ENCODE results near the gene SLC27A2. TPM values are rescaled to one million over a fixed set of nuclear protein-coding genes. Genes with fewer than 3 reads are reported as not detected.
A peak's percentile ranks its signal among the peaks of the same experiment; 100 is the strongest.

The SLC27A2 gene
- polyA plus RNA-seq, 4 donors = 4.3 to 81.2 (median 11.3) TPM

DNA sequence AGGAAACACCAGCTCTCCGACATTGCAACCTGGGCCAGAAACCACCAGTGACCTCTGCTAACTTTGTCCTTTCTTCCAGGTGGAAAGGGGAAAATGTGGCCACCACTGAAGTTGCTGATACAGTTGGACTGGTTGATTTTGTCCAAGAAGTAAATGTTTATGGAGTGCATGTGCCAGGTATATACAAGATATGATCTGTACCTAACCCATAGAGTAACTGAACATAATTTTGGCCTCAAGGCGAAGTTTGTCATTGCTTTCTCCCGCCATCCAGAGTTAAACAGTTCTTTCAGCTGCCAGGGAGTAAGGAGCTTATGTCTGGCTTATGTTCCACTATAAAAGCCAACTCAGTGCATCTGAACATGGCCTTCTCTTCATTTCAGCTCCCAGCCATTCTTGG, 46.9 kb downstream of the SLC27A2 start:
- FAIRE-seq (no peak), DNase-seq (no peak)
- no peaks in the 10 kb centered on the region for H3K27me3 ChIP-seq (ENCODE audit: control insufficient read depth in 3 of 3, insufficient read depth in 3 of 3, low read length in 3 of 3)
- 94 to 96% (median 96%) methylated on average over 3 of the region's 3 CpGs for WGBS, 3 donors
- H3K9me3 ChIP-seq (ENCODE audit: control insufficient read depth in 2 of 2, insufficient read depth in 1 of 2, low read depth in 1 of 2, low read length in 1 of 2) = no peaks in the 10 kb centered on the region
- H3K4me3 ChIP-seq (ENCODE audit: low read depth in 1 of 3, low read length in 3 of 3) = no peak overlapping the region
- H3K36me3 ChIP-seq (ENCODE audit: control insufficient read depth in 3 of 3, insufficient read depth in 2 of 3, low read depth in 1 of 3, low read length in 3 of 3) = peaks cover 0 to 19% (median 0%) of the 10 kb centered on the region in 3 donors
- no peak overlapping the region for H3K27ac ChIP-seq (ENCODE audit: low read depth in 1 of 3, low read length in 2 of 3)
- no peaks in the 10 kb centered on the region for H3K4me1 ChIP-seq (ENCODE audit: control insufficient read depth in 3 of 3, insufficient read depth in 2 of 3, low read depth in 1 of 3, low read length in 2 of 3)

DNA sequence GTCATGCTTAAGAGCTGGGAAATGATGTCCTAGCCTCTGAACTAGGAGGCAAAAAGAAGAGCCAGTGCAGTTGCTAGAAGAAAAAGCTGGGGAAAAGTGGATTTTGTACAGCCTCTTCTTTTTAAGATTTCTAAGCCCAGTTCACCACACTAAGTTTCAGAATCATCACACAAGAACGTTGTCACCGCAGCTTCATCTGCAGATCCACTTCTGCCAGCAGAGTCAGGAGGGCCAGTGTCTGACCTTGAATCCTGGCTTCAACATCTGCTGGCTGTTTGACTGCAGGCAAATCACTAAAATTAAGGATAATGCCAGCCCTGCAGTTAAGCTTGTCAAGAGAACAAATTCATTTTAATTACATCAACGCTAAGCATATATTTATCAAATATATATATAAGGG, 47.3 kb downstream of the SLC27A2 start:
- Histone ChIP-seq H3K27me3 (ENCODE audit: control insufficient read depth in 3 of 3, insufficient read depth in 3 of 3, low read length in 3 of 3) (no peaks in the 10 kb centered on the region), H3K27ac (ENCODE audit: low read depth in 1 of 3, low read length in 2 of 3) (no peak overlapping the region), H3K4me1 (ENCODE audit: control insufficient read depth in 3 of 3, insufficient read depth in 2 of 3, low read depth in 1 of 3, low read length in 2 of 3) (no peaks in the 10 kb centered on the region), H3K36me3 (ENCODE audit: control insufficient read depth in 3 of 3, insufficient read depth in 2 of 3, low read depth in 1 of 3, low read length in 3 of 3) (peaks cover 0 to 21% (median 0%) of the 10 kb centered on the region in 3 donors), H3K4me3 (ENCODE audit: low read depth in 1 of 3, low read length in 3 of 3) (no peak overlapping the region), H3K9me3 (ENCODE audit: control insufficient read depth in 2 of 2, insufficient read depth in 1 of 2, low read depth in 1 of 2, low read length in 1 of 2) (no peaks in the 10 kb centered on the region)
- DNase-seq = no peak
- 86 to 92% (median 88%) methylated on average over 3 of the region's 3 CpGs for WGBS, 3 donors
- FAIRE-seq = no peak

DNA sequence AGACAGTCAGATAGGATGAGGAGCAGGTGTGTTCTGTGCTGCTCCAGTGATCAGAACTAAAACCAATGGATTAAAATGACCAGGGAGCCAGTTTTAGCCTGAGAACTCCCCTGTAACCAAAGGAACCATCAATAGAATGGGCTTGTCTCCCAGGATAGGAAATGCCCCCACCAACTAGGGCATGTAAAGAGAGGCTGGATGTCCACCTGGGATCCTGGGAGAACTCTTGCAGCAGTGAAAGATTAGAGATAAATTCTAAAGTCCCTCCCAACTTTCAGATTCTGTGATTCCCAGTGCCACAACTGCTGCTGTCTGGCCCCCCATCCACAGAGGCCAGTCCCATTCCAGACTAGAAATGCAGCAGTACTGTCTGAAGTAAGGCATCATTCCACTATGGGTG, 49.8 kb downstream of the SLC27A2 start:
- no peak overlapping the region for H3K4me3 ChIP-seq (ENCODE audit: low read depth in 1 of 3, low read length in 3 of 3)
- H3K36me3 ChIP-seq (ENCODE audit: control insufficient read depth in 3 of 3, insufficient read depth in 2 of 3, low read depth in 1 of 3, low read length in 3 of 3) = peaks cover 0 to 25% (median 0%) of the 10 kb centered on the region in 3 donors
- FAIRE-seq = no peak
- H3K4me1 ChIP-seq (ENCODE audit: control insufficient read depth in 3 of 3, insufficient read depth in 2 of 3, low read depth in 1 of 3, low read length in 2 of 3) = no peaks in the 10 kb centered on the region
- H3K9me3 ChIP-seq (ENCODE audit: control insufficient read depth in 2 of 2, insufficient read depth in 1 of 2, low read depth in 1 of 2, low read length in 1 of 2) = no peaks in the 10 kb centered on the region
- DNase-seq = no peak
- H3K27ac ChIP-seq (ENCODE audit: low read depth in 1 of 3, low read length in 2 of 3) = no peak overlapping the region
- no peaks in the 10 kb centered on the region for H3K27me3 ChIP-seq (ENCODE audit: control insufficient read depth in 3 of 3, insufficient read depth in 3 of 3, low read length in 3 of 3)

DNA sequence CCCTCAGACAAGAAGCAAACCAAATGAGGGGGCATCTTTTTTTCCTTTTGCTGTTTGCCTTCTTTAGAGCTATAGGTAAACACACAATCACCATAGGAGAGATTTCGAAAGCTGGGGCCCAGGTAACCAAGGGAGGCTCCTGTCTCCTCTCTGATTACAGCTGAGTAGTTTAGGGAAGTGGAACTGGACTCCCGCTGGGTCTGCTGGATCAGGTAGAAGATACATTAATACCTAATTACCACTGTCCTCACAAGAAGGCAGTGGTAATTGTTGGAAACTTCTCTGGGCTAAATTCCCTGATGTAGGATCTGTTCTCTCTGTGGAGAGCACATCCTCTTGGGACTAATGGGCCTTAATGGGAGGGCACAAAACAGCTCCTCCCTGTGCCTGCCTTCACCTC, 50.8 kb downstream of the SLC27A2 start:
- no peaks in the 10 kb centered on the region for H3K27me3 ChIP-seq (ENCODE audit: control insufficient read depth in 3 of 3, insufficient read depth in 3 of 3, low read length in 3 of 3)
- FAIRE-seq (no peak), DNase-seq (no peak)
- no peaks in the 10 kb centered on the region for H3K4me1 ChIP-seq (ENCODE audit: control insufficient read depth in 3 of 3, insufficient read depth in 2 of 3, low read depth in 1 of 3, low read length in 2 of 3)
- WGBS, 3 donors = 85 to 96% (median 85%) methylated on average over 2 of the region's 2 CpGs
- no peaks in the 10 kb centered on the region for H3K9me3 ChIP-seq (ENCODE audit: control insufficient read depth in 2 of 2, insufficient read depth in 1 of 2, low read depth in 1 of 2, low read length in 1 of 2)
- no peak overlapping the region for H3K4me3 ChIP-seq (ENCODE audit: low read depth in 1 of 3, low read length in 3 of 3)
- H3K27ac ChIP-seq (ENCODE audit: low read depth in 1 of 3, low read length in 2 of 3) = no peak overlapping the region
- H3K36me3 ChIP-seq (ENCODE audit: control insufficient read depth in 3 of 3, insufficient read depth in 2 of 3, low read depth in 1 of 3, low read length in 3 of 3) = peaks cover 0 to 20% (median 0%) of the 10 kb centered on the region in 3 donors

DNA sequence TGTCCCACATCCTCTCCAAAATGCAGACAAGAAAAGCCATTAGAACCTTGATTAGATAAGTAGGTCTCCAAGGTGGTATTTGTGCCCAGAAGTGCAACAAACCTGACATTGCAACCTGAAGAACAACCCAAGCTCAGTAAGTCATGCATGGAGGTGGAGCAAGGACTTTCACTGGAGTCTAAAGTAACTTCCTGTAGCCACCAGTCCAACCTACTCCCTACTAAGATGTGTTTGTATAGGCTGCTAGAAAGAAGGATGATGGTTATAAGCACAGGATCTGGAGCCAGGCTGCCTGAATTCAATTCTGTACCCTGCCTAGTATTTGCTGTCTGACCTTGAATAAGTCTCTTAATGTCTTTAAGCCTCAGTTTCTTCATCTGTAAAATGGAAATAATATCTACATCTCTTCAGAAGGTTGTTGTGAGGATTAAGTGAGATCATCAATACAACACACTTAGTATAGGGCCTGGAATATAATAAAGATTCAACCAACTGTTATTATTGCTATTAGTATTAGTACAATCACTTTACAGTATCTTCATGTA, 51.3 kb downstream of the SLC27A2 start:
- Histone ChIP-seq H3K4me1 (ENCODE audit: control insufficient read depth in 3 of 3, insufficient read depth in 2 of 3, low read depth in 1 of 3, low read length in 2 of 3) (no peaks in the 10 kb centered on the region), H3K4me3 (ENCODE audit: low read depth in 1 of 3, low read length in 3 of 3) (no peak overlapping the region), H3K9me3 (ENCODE audit: control insufficient read depth in 2 of 2, insufficient read depth in 1 of 2, low read depth in 1 of 2, low read length in 1 of 2) (no peaks in the 10 kb centered on the region), H3K27ac (ENCODE audit: low read depth in 1 of 3, low read length in 2 of 3) (no peak overlapping the region), H3K27me3 (ENCODE audit: control insufficient read depth in 3 of 3, insufficient read depth in 3 of 3, low read length in 3 of 3) (no peaks in the 10 kb centered on the region), H3K36me3 (ENCODE audit: control insufficient read depth in 3 of 3, insufficient read depth in 2 of 3, low read depth in 1 of 3, low read length in 3 of 3) (peaks cover 0 to 17% (median 0%) of the 10 kb centered on the region in 3 donors)
- DNase-seq = peak; percentile 35 to 38
- FAIRE-seq = no peak

DNA sequence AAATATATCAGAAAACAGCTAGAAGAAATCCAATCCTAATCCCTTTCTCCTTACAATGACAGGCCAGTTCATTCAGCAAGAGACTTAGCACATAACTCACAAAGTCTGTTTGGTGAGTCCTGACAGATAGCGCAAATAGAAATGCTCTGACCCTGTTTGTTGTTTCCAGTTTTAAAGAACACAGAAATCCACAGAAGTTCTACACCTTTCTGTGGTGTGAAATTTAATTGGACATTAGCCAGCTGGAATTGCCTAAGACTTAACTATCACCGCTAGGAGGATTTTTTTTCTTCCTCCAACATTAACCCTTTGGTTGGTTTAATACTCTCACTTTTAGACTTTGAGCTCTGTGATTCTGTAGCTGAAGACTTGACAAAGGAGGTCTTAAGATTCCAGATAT, 52.8 kb downstream of the SLC27A2 start:
- DNase-seq (peak; percentile 22 to 29), FAIRE-seq (no peak)
- Histone ChIP-seq H3K27ac (ENCODE audit: low read depth in 1 of 3, low read length in 2 of 3) (no peak overlapping the region), H3K4me3 (ENCODE audit: low read depth in 1 of 3, low read length in 3 of 3) (no peak overlapping the region), H3K4me1 (ENCODE audit: control insufficient read depth in 3 of 3, insufficient read depth in 2 of 3, low read depth in 1 of 3, low read length in 2 of 3) (no peaks in the 10 kb centered on the region), H3K36me3 (ENCODE audit: control insufficient read depth in 3 of 3, insufficient read depth in 2 of 3, low read depth in 1 of 3, low read length in 3 of 3) (peaks cover 0 to 9% (median 0%) of the 10 kb centered on the region in 3 donors), H3K9me3 (ENCODE audit: control insufficient read depth in 2 of 2, insufficient read depth in 1 of 2, low read depth in 1 of 2, low read length in 1 of 2) (no peaks in the 10 kb centered on the region), H3K27me3 (ENCODE audit: control insufficient read depth in 3 of 3, insufficient read depth in 3 of 3, low read length in 3 of 3) (no peaks in the 10 kb centered on the region)
- WGBS, 3 donors = 53 to 61% (median 58%) methylated on average over 2 of the region's 2 CpGs

DNA sequence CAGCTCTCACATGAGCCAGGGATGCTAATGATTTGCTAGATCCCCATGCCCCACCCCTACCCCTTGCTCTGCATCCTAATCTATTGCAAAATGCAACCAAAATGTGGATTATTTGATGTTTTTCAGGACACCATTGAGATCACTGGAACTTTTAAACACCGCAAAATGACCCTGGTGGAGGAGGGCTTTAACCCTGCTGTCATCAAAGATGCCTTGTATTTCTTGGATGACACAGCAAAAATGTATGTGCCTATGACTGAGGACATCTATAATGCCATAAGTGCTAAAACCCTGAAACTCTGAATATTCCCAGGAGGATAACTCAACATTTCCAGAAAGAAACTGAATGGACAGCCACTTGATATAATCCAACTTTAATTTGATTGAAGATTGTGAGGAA, 53.8 kb downstream of the SLC27A2 start:
- H3K36me3 ChIP-seq (ENCODE audit: control insufficient read depth in 3 of 3, insufficient read depth in 2 of 3, low read depth in 1 of 3, low read length in 3 of 3) = peaks cover 0 to 8% (median 0%) of the 10 kb centered on the region in 3 donors
- H3K4me1 ChIP-seq (ENCODE audit: control insufficient read depth in 3 of 3, insufficient read depth in 2 of 3, low read depth in 1 of 3, low read length in 2 of 3) = no peaks in the 10 kb centered on the region
- DNase-seq (no peak), FAIRE-seq (no peak)
- H3K9me3 ChIP-seq (ENCODE audit: control insufficient read depth in 2 of 2, insufficient read depth in 1 of 2, low read depth in 1 of 2, low read length in 1 of 2) = no peaks in the 10 kb centered on the region
- no peak overlapping the region for H3K4me3 ChIP-seq (ENCODE audit: low read depth in 1 of 3, low read length in 3 of 3)
- WGBS, 3 donors = 91 to 100% (median 97%) methylated on average over 1 of the region's 1 CpG
- H3K27ac ChIP-seq (ENCODE audit: low read depth in 1 of 3, low read length in 2 of 3) = no peak overlapping the region
- no peaks in the 10 kb centered on the region for H3K27me3 ChIP-seq (ENCODE audit: control insufficient read depth in 3 of 3, insufficient read depth in 3 of 3, low read length in 3 of 3)

DNA sequence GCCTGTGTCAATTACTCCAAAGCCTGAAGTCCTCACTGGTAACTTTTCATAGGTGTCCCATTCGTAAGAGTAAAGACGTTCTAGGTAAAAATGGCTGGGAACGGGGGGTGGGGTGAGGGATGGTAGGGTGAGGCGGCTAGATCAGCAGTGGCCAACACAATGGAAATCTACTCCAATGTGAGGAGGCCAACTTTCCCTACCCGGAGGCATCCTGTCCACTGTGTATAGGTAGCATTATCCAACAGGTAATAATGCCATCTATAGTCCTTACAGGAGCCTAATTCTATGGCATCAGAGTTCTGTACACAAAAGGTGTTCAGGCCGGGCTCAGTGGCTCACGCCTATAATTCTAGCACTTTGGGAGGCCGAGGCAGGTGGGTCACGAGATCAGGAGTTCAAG, 54.4 kb downstream of the SLC27A2 start:
- 94 to 97% (median 95%) methylated on average over 9 of the region's 9 CpGs for WGBS, 3 donors
- DNase-seq = no peak
- no peaks in the 10 kb centered on the region for H3K27me3 ChIP-seq (ENCODE audit: control insufficient read depth in 3 of 3, insufficient read depth in 3 of 3, low read length in 3 of 3)
- H3K36me3 ChIP-seq (ENCODE audit: control insufficient read depth in 3 of 3, insufficient read depth in 2 of 3, low read depth in 1 of 3, low read length in 3 of 3) = peaks cover 0 to 8% (median 0%) of the 10 kb centered on the region in 3 donors
- no peak overlapping the region for H3K4me3 ChIP-seq (ENCODE audit: low read depth in 1 of 3, low read length in 3 of 3)
- FAIRE-seq = no peak
- no peak overlapping the region for H3K27ac ChIP-seq (ENCODE audit: low read depth in 1 of 3, low read length in 2 of 3)
- H3K9me3 ChIP-seq (ENCODE audit: control insufficient read depth in 2 of 2, insufficient read depth in 1 of 2, low read depth in 1 of 2, low read length in 1 of 2) = no peaks in the 10 kb centered on the region
- no peaks in the 10 kb centered on the region for H3K4me1 ChIP-seq (ENCODE audit: control insufficient read depth in 3 of 3, insufficient read depth in 2 of 3, low read depth in 1 of 3, low read length in 2 of 3)

DNA sequence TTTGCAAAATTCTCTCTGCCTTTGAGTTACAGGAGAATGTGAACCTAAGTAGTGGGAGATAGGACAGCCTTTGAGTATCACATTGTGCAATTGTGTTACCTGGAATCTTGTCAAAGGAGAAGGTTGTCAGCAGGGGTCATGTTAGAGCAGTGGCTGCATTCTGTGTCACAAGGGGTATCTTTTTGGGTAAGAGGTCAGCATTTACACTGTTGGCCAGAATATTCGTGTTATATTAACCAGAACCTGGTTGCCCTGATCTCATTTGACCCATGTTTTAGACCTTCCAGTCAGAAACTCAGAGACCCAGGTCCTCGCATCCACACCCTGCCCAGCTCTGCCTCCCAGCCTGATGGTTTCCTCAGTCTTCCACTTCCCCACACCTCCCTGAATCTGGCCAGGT, 56.3 kb downstream of the SLC27A2 start:
- H3K9me3 ChIP-seq (ENCODE audit: control insufficient read depth in 2 of 2, insufficient read depth in 1 of 2, low read depth in 1 of 2, low read length in 1 of 2) = no peaks in the 10 kb centered on the region
- no peak for FAIRE-seq
- no peaks in the 10 kb centered on the region for H3K4me1 ChIP-seq (ENCODE audit: control insufficient read depth in 3 of 3, insufficient read depth in 2 of 3, low read depth in 1 of 3, low read length in 2 of 3)
- no peak overlapping the region for H3K4me3 ChIP-seq (ENCODE audit: low read depth in 1 of 3, low read length in 3 of 3)
- H3K27me3 ChIP-seq (ENCODE audit: control insufficient read depth in 3 of 3, insufficient read depth in 3 of 3, low read length in 3 of 3) = no peaks in the 10 kb centered on the region
- peaks cover 0 to 8% (median 0%) of the 10 kb centered on the region in 3 donors for H3K36me3 ChIP-seq (ENCODE audit: control insufficient read depth in 3 of 3, insufficient read depth in 2 of 3, low read depth in 1 of 3, low read length in 3 of 3)
- DNase-seq = no peak
- H3K27ac ChIP-seq (ENCODE audit: low read depth in 1 of 3, low read length in 2 of 3) = no peak overlapping the region
- WGBS, 3 donors = 81 to 93% (median 89%) methylated on average over 2 of the region's 2 CpGs

All from small intestine (tissue), 7 donors.